ENCODE data around the gene MSRB2.
"Not testable (repeated sequence)": the region's sequence is repeated elsewhere in the genome, so short reads cannot be mapped to it uniquely, and the experiment has no call there.

DNA sequence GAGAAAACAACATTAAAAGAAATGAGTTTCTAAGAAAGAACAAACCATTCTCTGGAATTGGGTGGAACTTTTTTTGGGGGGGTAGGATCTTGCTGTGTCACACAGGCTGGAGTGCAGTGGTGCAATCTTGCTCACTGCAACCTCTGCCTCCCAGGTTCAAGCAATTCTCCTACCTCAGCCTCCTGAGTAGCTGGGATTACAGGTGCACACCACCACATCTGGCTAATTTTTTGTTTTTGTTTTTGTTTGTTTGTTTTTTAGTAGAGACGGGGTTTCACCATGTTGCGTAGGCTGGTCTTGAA, 30.6 kb upstream of the MSRB2 start:
- not testable (repeated sequence) for TF ChIP-seq TCF4 (CRISPR knock-in tag; IDR thresholded peaks at IDR 0.05; ENCODE audit: borderline replicate concordance); ZFP30 (CRISPR knock-in tag; IDR thresholded peaks at IDR 0.05); ZC3H10 (CRISPR knock-in tag; IDR thresholded peaks at IDR 0.05); ZFP3 (CRISPR knock-in tag; IDR thresholded peaks at IDR 0.05); PPARA (CRISPR knock-in tag; IDR thresholded peaks at IDR 0.05; ENCODE audit: borderline replicate concordance); TOX (CRISPR knock-in tag; IDR thresholded peaks at IDR 0.05; ENCODE audit: borderline replicate concordance)
- TF ChIP-seq, protein P1, sequence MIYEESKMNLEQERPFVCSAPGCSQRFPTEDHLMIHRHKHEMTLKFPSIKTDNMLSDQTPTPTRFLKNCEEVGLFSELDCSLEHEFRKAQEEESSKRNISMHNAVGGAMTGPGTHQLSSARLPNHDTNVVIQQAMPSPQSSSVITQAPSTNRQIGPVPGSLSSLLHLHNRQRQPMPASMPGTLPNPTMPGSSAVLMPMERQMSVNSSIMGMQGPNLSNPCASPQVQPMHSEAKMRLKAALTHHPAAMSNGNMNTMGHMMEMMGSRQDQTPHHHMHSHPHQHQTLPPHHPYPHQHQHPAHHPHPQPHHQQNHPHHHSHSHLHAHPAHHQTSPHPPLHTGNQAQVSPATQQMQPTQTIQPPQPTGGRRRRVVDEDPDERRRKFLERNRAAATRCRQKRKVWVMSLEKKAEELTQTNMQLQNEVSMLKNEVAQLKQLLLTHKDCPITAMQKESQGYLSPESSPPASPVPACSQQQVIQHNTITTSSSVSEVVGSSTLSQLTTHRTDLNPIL (CRISPR knock-in tag; IDR thresholded peaks at IDR 0.05; ENCODE audit: low read depth), result not testable (repeated sequence)
- TF ChIP-seq, protein P2, sequence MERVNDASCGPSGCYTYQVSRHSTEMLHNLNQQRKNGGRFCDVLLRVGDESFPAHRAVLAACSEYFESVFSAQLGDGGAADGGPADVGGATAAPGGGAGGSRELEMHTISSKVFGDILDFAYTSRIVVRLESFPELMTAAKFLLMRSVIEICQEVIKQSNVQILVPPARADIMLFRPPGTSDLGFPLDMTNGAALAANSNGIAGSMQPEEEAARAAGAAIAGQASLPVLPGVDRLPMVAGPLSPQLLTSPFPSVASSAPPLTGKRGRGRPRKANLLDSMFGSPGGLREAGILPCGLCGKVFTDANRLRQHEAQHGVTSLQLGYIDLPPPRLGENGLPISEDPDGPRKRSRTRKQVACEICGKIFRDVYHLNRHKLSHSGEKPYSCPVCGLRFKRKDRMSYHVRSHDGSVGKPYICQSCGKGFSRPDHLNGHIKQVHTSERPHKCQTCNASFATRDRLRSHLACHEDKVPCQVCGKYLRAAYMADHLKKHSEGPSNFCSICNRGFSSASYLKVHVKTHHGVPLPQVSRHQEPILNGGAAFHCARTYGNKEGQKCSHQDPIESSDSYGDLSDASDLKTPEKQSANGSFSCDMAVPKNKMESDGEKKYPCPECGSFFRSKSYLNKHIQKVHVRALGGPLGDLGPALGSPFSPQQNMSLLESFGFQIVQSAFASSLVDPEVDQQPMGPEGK (CRISPR knock-in tag; IDR thresholded peaks at IDR 0.05; ENCODE audit: borderline replicate concordance), result not testable (repeated sequence)
- TF ChIP-seq, protein P3, sequence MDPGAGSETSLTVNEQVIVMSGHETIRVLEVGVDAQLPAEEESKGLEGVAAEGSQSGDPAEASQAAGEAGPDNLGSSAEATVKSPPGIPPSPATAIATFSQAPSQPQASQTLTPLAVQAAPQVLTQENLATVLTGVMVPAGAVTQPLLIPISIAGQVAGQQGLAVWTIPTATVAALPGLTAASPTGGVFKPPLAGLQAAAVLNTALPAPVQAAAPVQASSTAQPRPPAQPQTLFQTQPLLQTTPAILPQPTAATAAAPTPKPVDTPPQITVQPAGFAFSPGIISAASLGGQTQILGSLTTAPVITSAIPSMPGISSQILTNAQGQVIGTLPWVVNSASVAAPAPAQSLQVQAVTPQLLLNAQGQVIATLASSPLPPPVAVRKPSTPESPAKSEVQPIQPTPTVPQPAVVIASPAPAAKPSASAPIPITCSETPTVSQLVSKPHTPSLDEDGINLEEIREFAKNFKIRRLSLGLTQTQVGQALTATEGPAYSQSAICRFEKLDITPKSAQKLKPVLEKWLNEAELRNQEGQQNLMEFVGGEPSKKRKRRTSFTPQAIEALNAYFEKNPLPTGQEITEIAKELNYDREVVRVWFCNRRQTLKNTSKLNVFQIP (CRISPR knock-in tag; IDR thresholded peaks at IDR 0.05; ENCODE audit: borderline replicate concordance, low read depth), result not testable (repeated sequence)

Measured in SK-N-SH treated with all-trans-retinoic acid at 6 μM for 48 hours (cell line).